Testis (tissue), 3 donors: ENCODE results near the gene ZNF423. TPM values are rescaled to one million over a fixed set of nuclear protein-coding genes. Genes with fewer than 3 reads are reported as not detected.

ENCODE experiments used
- DNase-seq: peaks from one replicate; pipeline ENCODE4 v3.0.0-alpha.2; 2019
- H3K27ac ChIP-seq, 2 donors: fragments of 200-600 bp; sonication (generic); one replicate each; pipeline ENCODE4 v1.5.1; 2019
- H3K27me3 ChIP-seq: fragments of 200-600 bp; sonication (generic); one replicate; pipeline ENCODE4 v1.5.1; 2019
- H3K36me3 ChIP-seq: fragments of 200-600 bp; sonication (generic); one replicate; pipeline ENCODE4 v1.5.1; 2017; ENCODE audit warnings: low read depth; ENCODE audit errors: missing control alignments
- H3K4me1 ChIP-seq: fragments of 200-600 bp; sonication (generic); one replicate; pipeline ENCODE4 v1.5.1; 2019
- H3K4me3 ChIP-seq, 2 donors: fragments of 200-600 bp; sonication (generic); one replicate each; pipeline ENCODE4 v1.5.1; 2017 to 2019
- H3K9me3 ChIP-seq: fragments of 200-600 bp; sonication (generic); one replicate; pipeline ENCODE4 v1.5.1; 2017
- CTCF ChIP-seq, 3 experiments: fragments of 450-650 bp in 2 of 3; fragments of 200-600 bp in 1 of 3; sonication (generic) in 1 of 3; IDR thresholded peaks; one replicate each; pipeline ENCODE4 v1.5.1; 2016 to 2019; ENCODE audit warnings: antibody characterized with exemption in 3 of 3, mild to moderate bottlenecking in 2 of 3, moderate library complexity in 1 of 3
- POLR2A ChIP-seq: fragments of 450-650 bp; IDR thresholded peaks from one replicate; pipeline ENCODE4 v1.6.1; 2017; ENCODE audit warnings: antibody characterized with exemption, mild to moderate bottlenecking, moderate library complexity
- WGBS, 2 donors: methylation state at CpG; one replicate each; pipeline ENCODE4 v1.1.5; 2018; 5-methylcytosine and 5-hydroxymethylcytosine counted together
- intact Hi-C: fragments of 100-400 bp; cut with DNase I; formaldehyde crosslinking; loops from one replicate; pipeline ENCODE4 v1.15.1; 2023; ENCODE audit warnings: low total_unique reads
- polyA plus RNA-seq: library from polyadenylated mRNA; stranded (reverse); fragments of 350-450 nt; fragmentation: Illumina TruSeq; extraction: RNeasy Lipid Tissue Mini Kit (QIAGEN cat#74804); gene quantifications from one replicate; pipeline ENCODE4 v1.2.3, GENCODE V29; 2014; ENCODE audit warnings: low read depth, low replicate concordance; ENCODE audit not compliant: insufficient read depth
- total RNA-seq, 2 donors: library from RNA; depleted of rRNA; stranded (reverse); fragments of >200 nt; gene quantifications; one replicate each; pipeline ENCODE4 v1.2.3, GENCODE V29; 2016

ZNF423 gene
- total and polyA plus RNA-seq, 3 donors from 2014 or later: 8.9 to 19.0 (median 12.1) TPM

GRCh38 chr16:49515016-49515565 is 340.8 kb downstream of the ZNF423 start:
- intact Hi-C loops: no loop called here
- H3K4me1 ChIP-seq: no peaks in the 10 kb centered on the region
- no peak overlapping the region for H3K4me3 ChIP-seq
- WGBS, 2 donors: 87 to 90% methylated on average over 11 of the region's 11 CpGs
- H3K9me3 ChIP-seq: no peaks in the 10 kb centered on the region
- TF ChIP-seq CTCF (IDR thresholded peaks at IDR 0.05): no peak
- TF ChIP-seq POLR2A: no peak
- no peak overlapping the region for H3K27ac ChIP-seq
- H3K36me3 ChIP-seq: no peaks in the 10 kb centered on the region
- DNase-seq: no peak
- H3K27me3 ChIP-seq: no peaks in the 10 kb centered on the region

- no peak overlapping the region for H3K27ac ChIP-seq
- TF ChIP-seq POLR2A: no peak
- TF ChIP-seq CTCF (IDR thresholded peaks at IDR 0.05): no peak
- WGBS, 2 donors: 82 to 84% methylated on average over 24 of the region's 24 CpGs
- no peaks in the 10 kb centered on the region for H3K27me3 ChIP-seq
- no peak for DNase-seq
- H3K4me1 ChIP-seq: no peaks in the 10 kb centered on the region
- no peaks in the 10 kb centered on the region for H3K9me3 ChIP-seq
- intact Hi-C loops: no loop called here
- H3K4me3 ChIP-seq: no peak overlapping the region
- no peaks in the 10 kb centered on the region for H3K36me3 ChIP-seq
Measured at GRCh38 chr16:49514073-49514980, 341.6 kb downstream of the ZNF423 start.

- intact Hi-C loops: no loop called here
- no peak for DNase-seq
Measured at GRCh38 chr16:49513040-49513439, 342.9 kb downstream of the ZNF423 start.

GRCh38 chr16:49510654-49511305 is 345.1 kb downstream of the ZNF423 start:
- H3K36me3 ChIP-seq: no peaks in the 10 kb centered on the region
- no peak overlapping the region for H3K4me3 ChIP-seq
- H3K27ac ChIP-seq: no peak overlapping the region
- DNase-seq: no peak
- no peak for TF ChIP-seq CTCF (IDR thresholded peaks at IDR 0.05)
- TF ChIP-seq POLR2A: no peak
- no peaks in the 10 kb centered on the region for H3K27me3 ChIP-seq
- 82 to 93% methylated on average over 8 to 22 of the region's 25 CpGs for WGBS, 2 donors
- intact Hi-C loops: no loop called here
- no peaks in the 10 kb centered on the region for H3K9me3 ChIP-seq
- no peaks in the 10 kb centered on the region for H3K4me1 ChIP-seq

More at GRCh38 chr16:49513040-49513439, 342.9 kb downstream of the ZNF423 start:
- no peak overlapping the region for H3K4me3 ChIP-seq
- 82% methylated on average over 7 of the region's 7 CpGs for WGBS, 2 donors
- no peaks in the 10 kb centered on the region for H3K27me3 ChIP-seq
- no peaks in the 10 kb centered on the region for H3K4me1 ChIP-seq
- H3K9me3 ChIP-seq: no peaks in the 10 kb centered on the region
- no peak overlapping the region for H3K27ac ChIP-seq
- TF ChIP-seq CTCF (IDR thresholded peaks at IDR 0.05) (no peak), POLR2A (no peak)
- H3K36me3 ChIP-seq: no peaks in the 10 kb centered on the region
